GM18520 (cell line): Measurements from ENCODE around the gene UNC13D.
"Not testable (repeated sequence)": the region's sequence is repeated elsewhere in the genome, so short reads cannot be mapped to it uniquely, and the experiment has no call there.

Source experiments
- ATAC-seq: cut with Tn5 transposase; IDR thresholded peaks from one replicate; pipeline ENCODE4 v1.9.1; 2021; ENCODE audit not compliant: unreplicated experiment

The UNC13D gene

GRCh38 chr17:75807861-75808260 is 36.3 kb downstream of the UNC13D start:
- no peak for ATAC-seq

DNA sequence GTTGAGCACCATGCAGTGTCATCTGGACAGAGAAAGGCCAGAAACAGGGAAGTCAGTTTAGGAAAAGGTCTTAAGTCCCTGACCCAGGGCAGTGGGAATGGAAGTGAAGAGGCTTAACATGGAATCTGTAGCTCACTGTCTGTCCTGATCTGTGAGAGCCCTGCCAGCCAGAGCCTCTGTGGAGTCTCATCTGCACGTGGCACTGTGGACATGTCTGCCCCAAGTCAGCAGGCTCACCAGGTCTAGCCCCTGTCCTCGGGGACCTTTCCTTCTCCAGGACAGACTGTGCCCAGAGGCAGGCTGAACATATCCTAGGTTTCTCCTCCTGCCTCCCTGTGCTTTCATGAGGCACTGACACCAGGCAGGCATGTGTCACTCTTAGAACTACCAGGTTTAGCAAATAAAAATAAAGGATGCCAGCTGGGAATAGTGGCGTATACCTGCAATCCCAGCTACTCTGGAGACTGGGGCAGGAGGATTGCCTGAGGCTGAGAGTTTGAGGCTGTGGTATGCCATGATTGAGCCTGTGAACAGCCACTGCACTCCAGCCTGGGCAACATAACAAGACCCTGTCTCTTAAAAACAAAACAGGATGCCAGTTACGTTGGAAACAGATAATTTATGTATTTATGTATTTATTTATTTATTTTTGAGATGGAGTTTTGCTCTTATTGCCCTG is 37.2 kb downstream of the UNC13D start:
- ATAC-seq: no peak

DNA sequence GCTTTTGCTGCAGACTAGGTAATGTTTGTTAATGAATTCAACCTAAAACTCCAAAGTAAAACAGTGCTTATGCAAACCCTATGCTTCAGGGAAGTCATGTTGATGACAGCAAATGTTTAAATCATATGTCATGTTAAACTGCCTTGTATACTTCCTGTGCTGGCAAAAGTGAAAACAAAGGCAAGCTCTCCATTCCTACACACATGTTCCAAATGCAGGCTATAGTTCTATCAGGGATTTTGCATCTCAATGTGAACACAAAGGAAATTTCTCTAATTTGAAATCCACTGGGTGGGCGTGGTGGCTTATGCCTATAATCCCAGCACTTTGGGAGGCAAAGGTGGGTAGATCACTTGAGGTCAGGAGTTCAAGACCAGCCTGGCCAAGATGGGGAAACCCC is 40.3 kb downstream of the UNC13D start:
- ATAC-seq: no peak

DNA sequence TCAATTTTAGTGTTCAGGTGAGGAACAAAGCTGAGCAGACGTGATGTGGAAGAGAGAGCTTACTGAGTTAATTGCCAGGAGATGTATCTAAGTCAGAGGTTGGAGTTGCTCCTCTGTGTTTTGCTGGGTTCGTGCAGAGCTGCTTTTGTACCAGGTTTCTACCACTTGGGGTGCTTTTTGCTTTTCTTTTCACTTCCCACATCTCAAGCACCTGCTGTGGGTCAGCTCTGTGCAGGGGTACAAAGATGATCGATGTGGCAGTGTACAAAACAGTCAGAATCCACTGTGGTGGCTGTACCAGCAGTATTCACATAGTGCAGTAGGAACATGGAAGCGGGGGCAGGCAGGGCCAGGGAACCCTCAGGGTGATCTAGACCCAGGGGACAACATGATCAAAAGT is 44.8 kb downstream of the UNC13D start:
- no peak for ATAC-seq

DNA sequence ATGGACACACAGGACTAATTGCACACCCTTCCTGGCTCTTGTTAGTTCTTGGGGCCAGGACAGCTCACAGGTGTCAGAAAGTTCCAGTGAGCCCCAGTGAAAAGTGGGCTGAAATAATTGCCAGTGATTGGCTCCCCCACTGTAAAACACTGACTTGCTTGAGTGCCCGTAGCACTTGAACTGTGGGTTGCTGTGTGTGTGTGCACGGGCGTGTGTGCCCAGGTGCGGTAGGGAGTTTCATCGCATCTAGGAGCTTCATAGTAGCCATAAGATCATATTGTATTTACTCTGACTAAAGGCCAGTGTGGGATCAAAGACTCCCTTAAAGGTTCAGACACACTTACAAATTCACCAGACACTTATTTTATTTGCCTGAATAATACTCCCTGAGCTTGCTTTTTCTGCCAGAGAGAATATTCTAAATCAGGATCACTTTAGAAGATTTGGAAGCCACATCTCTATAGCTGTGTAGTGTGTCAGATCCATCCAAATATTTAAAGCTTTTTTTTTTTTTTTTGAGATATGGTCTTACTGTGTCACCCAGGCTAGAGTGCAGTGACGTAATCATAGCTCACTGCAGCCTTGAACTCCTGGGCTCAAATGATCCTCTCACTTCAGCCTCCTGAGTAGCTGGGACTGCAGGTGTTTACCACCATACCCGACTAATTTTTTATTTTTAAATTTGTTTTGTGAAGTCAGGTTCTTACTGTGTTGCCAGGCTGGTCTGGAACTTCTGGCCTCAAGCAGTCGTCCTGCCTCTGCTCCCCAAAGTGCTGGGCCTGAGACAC is 48.2 kb downstream of the UNC13D start:
- ATAC-seq: no peak

DNA sequence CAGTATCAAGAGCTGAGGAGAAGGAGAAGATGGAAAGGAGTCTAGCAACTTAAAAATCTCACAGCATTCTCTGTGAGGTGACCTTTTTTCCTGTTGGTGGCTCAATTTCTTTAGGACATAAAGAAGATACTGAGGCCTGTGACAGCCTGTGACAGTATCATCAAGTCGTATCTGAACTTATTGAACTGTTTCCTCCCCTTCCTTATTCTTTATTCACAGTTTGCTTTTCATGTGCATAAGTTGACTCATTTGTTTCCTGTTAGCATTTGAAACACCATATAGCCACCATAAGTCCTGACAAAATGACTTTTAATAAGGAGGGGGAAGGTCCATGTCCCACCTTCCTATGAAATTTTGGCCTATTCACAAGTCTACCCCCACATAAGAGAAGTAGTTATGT is 50.7 kb downstream of the UNC13D start:
- ATAC-seq: no peak

DNA sequence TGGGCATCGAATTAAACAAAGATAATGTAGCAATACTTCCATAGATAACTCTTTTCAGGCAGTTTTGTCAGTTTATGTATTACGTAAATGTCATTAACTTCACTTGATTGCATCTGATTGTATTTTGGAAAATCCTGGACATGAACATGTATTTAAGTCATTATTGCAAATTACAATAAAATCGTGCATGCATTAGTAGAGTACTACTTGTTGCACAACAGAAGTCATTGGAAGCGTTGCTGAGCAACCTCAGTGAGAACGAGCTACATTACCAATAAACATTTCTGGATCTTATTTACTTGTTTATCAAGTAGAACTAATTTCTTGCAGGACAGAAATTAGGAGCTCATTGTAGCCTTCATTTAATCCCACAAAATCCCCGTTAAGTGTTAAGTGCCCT is 53.0 kb downstream of the UNC13D start:
- no peak for ATAC-seq

DNA sequence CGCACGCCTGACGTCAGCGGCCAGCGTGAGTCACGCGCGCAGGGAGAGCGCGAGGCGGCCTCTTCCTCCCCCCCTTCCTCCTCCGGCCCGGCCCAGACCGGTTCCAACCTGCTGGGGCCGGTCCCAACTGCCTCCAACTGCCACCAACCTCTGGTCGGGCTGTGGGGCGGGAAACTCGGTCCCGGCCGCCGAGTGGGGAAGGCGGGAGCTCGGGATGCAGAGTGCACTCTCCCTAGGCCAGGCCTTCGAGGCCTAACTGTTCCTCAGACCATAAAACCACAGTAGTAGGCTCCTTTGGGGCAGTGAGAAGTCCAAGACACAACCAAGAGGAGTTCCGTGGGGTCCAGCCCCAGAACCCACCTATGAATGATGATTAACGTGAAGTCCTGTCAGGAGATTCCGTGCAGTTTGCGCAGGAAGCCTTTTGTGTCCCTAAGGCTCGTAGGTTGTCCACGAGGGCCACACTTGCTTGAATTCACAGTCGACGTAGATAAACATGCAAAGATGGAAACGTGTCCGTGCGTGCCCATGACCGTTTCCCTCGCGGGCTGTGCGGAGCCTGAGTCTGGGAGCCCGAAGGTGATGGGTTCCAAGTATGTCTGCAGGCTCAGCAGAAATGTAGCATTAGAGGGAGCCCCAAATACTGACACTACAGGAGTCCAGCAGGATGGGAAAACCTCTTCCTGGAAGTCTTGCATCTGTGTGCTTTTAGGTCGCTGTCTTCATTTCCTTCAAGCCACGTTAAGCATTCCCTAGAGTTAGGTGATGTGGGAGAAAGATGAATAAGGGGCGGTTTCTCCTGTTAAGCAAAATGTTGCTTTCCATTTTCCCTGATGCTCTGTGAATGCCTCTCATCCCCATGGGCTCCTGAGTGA is 59.0 kb downstream of the UNC13D start:
- no peak for ATAC-seq

- peak; percentile 37 for ATAC-seq
These were observed 59.7 kb downstream of the UNC13D start, which contains the start of gene UNK for GRCh38 chr17:75784473-75785015. TSS of gene UNK (plus strand) at chr17:75784806. CDS start at chr17:75784881, 75 bp downstream.

- ATAC-seq: no peak
These were observed 60.3 kb downstream of the UNC13D start for GRCh38 chr17:75783803-75784472.

DNA sequence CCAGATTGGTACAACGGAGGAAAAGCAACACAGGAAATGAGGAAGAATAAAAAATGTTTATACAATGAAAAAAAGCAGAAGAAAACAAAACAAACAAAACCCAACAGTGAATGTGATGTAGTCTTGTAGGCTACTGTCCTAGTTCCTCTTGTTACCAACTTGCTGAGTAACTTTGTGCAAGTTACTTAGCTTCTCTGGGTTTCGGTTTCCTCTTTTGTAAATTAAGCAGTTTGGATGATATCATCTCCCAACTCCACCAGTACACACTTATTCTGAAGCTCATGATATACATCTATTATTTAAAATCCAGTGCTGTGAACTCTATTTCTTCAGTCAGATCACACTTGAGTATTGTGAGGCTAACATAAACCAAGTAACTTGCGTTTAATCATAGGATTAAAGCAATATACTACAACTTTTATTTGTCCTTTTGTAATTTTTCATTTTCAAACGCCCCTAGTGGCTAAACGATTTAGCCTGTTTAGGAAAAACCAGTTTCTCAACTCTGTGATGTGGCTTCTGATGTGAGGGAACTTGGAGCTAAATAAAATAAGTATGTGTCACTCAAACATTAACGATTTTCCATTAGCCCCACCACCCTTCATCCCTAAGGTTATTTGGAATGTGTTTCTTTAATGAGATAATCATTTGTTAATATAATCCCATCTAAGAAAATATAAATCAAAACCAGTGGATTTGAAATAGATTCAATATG is 61.0 kb downstream of the UNC13D start:
- no peak for ATAC-seq

DNA sequence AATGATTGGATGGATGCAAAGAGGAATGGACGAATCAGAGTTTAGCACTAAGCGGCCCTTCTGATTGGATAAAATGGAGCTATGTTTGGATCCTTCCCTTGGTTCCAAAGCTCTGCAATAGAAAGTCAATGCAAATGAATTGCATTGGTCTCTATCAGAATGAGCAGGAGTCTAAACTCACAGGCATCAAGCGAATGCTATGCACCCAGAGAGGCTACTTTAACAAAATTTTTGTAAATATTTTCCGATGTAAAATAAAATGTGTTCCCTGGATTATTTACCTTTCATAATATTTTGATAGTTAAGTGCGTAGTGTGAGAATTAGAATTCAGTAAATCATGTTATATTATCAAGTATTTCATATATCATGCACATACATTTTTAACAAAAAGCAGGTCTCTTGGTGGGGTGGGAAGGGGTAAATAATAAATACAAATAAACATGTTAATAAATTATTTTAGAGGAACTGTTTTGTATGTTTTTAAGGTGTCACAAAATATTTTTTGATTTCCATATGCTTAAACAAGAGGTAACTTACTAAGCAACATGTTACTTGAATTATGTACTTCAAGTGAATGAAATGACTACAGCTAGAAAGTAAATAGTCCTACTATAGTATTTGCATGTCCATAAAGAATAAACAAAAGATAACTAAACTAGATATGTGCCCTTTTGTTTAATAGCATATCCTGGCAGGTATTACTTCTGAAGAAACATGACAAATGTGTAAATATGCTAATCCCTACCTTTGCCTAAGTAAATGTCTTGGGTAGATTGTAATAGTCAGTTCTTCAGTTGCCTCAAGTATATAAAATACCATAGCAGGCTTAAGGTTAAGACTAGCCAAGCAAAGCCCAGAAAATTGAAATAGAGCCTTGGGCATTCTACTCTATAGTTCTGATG is 64.0 kb downstream of the UNC13D start:
- ATAC-seq: no peak

DNA sequence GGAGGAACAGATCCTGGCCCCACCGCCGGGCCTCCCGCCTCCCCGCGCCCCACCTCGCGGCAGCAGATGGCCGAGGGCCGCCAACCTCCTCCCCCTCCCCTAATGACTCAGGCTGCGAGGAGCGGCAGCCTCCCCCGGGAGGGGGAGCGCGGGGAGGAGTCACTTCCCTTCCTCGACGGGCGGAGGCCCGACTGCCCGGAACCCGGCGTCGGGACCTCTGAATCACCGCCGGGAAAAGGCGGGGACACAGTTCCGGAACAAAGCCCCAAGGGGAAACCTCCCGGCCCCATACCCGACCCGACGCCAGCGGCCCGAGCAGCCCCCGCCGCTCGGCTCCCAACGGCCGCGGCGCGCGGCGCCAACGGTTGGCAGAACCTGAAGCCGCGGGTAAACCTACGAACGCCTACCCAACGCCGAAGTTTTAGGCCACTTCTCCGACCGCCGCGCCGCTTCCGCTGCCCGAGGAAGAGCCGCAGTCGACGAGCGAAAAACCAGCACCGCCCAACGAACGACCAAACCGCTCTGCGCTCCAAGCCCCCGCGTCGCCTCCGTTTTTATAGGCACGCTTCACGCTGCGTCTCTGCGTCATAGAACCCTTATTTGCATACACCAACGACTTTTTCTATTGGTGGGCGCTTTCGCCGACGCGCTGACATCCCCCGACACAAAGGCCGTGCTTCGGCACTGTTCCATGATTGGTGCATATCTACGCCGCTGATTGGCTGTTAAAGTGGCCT is 64.8 kb downstream of the UNC13D start:
- peak; percentile 69 for ATAC-seq

- peak; percentile 1 for ATAC-seq
These were observed 65.3 kb downstream of the UNC13D start for GRCh38 chr17:75778861-75779249.

DNA sequence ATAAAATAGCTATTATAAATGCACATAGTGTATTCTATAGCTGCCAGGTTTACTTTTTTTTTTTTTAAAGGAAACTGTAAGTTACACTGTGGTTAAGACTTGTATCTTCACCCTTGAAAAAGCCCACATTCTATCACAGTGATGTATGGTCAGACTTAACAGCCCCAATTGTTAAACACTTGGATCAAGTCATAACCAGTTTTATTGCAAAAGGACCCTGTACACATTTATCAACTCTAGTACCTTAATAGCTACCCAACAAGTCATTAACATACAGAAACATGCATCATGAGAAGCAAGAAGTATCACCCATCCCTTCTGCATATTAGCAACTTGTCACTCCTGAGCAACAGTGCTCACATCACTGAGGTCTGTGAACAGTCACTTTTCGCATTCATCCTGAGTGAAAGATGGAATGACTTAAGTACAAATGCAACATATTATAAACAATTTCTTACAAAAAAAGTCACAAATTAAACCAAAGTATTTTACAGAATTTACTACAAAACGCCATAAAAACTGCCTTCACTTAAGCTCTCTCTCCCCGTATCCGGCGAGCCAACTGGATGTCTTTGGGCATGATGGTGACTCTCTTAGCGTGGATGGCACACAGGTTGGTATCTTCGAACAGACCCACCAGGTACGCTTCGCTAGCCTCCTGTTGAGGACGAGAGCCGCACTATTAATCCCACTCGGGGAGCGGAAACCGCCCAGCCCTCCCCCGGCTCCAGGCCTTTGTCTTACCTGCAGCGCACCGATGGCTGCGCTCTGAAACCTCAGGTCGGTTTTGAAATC is 65.9 kb downstream of the UNC13D start:
- ATAC-seq: not testable (repeated sequence)

DNA sequence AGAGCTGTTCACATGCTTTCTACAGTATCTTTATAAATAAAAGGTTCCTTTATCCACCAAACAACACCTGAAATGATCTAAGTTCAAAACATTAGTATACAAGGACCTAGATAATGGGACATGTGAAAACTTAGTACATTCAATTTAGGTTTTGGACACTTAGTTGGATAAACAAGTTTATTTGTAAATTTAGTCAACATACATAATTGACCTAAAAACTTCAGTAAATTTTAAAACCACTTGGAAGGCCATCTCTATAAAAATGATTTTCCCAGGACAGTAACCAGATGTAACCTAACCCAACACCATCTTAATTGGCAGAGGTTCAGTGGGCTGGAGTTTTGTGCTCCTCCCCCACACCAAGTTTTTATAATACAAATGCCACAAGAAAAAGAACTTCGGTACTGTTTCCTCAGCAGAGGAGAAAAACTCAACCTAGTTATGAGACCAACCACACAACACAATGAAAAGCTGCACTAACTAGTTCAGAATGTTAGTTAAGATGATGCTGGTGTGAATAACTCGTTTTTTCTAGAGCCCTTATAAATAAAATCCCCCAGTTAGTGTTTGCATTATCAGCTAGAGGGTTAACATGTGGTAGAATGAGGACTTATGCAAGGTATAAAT is 66.8 kb downstream of the UNC13D start:
- no peak for ATAC-seq
